ENCODE results near the gene CD200.

Gene CD200

DNA sequence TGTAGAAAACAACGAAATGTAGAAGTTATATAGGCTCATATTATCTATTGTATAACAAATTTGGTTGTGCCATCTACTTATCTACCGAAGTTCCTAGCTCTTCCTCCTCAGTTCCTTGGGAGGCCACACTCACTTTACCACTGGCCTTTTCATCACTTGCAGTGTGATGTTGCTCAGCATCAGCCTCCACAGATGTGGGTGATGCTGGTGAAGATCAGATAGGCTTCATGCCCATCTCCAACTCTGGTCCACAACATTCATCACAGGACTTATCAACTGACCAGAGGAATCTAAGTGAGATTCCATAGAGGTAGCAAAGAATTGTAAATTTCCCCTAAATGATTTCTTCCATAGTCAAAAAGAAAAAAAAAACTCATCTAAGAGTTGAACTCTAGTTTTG lies 8.4 kb downstream of the CD200 start:
- peaks cover 74% of the 10 kb centered on the region for H3K4me1 Mint-ChIP-seq (ENCODE audit: low read depth)
- no peak overlapping the region for H3K4me3 Mint-ChIP-seq
- H3K9me3 Mint-ChIP-seq, result no peaks in the 10 kb centered on the region
- peak overlapping the region; percentile 83 for H3K27ac Mint-ChIP-seq
- H3K27me3 Mint-ChIP-seq, result no peaks in the 10 kb centered on the region
- DNase-seq, result no peak
- peaks cover 81% of the 10 kb centered on the region for H3K36me3 Mint-ChIP-seq (ENCODE audit: low read depth)

DNA sequence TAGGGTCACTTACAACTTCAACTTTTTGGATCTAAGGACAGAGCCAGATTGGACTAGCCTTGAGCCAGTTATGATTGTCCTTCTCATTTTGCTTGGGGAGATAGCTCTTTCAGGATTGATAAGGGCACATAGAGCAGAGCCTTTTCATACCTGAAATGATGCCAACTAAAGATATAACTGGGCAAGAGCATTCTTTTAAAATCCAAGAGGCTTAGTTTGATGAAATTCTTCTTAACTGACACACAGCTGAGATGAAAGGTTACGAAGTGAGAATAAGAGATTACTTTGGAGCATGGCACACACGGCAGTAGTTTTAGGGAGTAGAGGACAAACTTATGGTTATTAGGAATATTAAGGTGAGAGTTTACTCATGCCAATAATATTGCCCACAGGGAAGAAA lies 12.7 kb downstream of the CD200 start:
- Mint-ChIP-seq H3K27ac (no peak overlapping the region), H3K4me3 (no peak overlapping the region), H3K4me1 (ENCODE audit: low read depth) (peaks cover 71% of the 10 kb centered on the region), H3K36me3 (ENCODE audit: low read depth) (peaks cover 91% of the 10 kb centered on the region), H3K9me3 (no peaks in the 10 kb centered on the region), H3K27me3 (no peaks in the 10 kb centered on the region)
- no peak for DNase-seq

DNA sequence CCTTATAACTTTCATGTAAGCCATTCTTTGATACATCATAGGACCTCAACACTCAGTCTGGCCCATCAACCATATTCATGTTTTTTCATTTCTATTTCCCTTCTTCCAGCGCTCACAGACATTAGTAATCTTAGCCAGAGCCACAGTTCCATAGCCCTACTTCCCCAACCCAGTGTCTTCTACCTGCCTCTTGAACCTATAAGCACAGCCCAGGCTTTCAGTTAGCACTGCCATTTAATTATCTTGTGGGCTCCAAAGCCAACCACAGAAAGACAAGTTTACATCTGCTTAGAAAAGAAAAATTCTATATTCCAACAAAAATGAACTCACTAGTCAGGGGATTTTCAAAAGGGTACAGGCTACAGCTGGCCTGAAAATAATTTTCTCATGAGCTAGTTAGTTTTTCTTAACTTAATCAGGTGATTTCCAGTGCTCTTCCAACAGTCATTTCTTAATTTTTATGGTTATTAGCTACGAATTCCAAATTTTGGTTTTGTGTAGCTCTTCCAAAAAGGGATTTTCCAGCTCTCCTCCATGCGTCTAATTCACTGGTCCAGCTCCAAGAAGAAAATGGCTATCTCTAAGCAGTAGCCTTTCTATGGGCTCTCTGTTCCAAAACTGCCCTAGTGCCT lies 13.7 kb downstream of the CD200 start:
- H3K36me3 Mint-ChIP-seq (ENCODE audit: low read depth), result peaks cover 91% of the 10 kb centered on the region

DNA sequence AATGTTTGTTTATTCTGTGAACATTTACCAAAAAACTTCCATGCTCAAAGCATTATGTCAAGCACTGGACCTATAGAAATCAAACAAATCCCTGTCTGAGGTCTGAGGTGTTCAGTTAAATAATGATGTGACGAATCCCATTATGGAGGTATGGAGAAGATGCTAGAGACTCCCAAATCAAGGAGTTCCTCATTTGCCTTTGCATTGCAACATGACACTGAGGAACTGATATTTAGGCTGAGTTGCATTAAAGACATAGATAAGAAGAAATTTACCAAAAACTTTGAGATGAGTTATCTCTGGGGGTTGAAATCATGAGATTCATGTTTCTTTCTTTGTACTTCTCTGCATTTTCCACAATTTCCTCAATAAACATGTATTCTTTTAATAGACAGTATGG lies 16.0 kb downstream of the CD200 start:
- H3K27ac Mint-ChIP-seq, result peak overlapping the region; percentile 63
- peaks cover 99% of the 10 kb centered on the region for H3K36me3 Mint-ChIP-seq (ENCODE audit: low read depth)
- H3K9me3 Mint-ChIP-seq, result no peaks in the 10 kb centered on the region
- no peaks in the 10 kb centered on the region for H3K27me3 Mint-ChIP-seq
- H3K4me3 Mint-ChIP-seq, result no peak overlapping the region
- H3K4me1 Mint-ChIP-seq (ENCODE audit: low read depth), result peaks cover 62% of the 10 kb centered on the region
- DNase-seq, result no peak

More for the DNA sequence above, 13.7 kb downstream of the CD200 start:
- peaks cover 68% of the 10 kb centered on the region for H3K4me1 Mint-ChIP-seq (ENCODE audit: low read depth)
- peak overlapping the region; percentile 67 for H3K27ac Mint-ChIP-seq
- H3K4me3 Mint-ChIP-seq, result no peak overlapping the region
- H3K27me3 Mint-ChIP-seq, result no peaks in the 10 kb centered on the region
- H3K9me3 Mint-ChIP-seq, result no peaks in the 10 kb centered on the region
- DNase-seq, result no peak

DNA sequence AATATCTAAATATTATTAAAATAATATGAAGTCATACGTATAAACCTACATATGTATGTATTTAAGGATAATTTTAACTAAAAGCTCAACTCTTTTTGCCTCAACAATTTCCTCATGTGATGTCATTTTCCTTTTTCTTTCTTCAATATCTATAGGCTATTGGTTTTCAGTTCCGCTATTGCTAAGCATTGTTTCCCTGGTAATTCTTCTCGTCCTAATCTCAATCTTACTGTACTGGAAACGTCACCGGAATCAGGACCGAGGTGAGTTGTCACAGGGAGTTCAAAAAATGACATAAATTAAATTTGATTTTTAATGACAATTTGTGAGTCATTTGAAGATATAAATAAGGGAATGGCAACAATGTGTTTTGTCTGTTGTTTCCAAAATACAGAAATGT lies 16.6 kb downstream of the CD200 start:
- peak overlapping the region; percentile 57 for H3K27ac Mint-ChIP-seq
- no peaks in the 10 kb centered on the region for H3K27me3 Mint-ChIP-seq
- H3K9me3 Mint-ChIP-seq, result no peaks in the 10 kb centered on the region
- H3K4me1 Mint-ChIP-seq (ENCODE audit: low read depth), result peaks cover 59% of the 10 kb centered on the region
- no peak for DNase-seq
- no peak overlapping the region for H3K4me3 Mint-ChIP-seq
- peaks cover 99% of the 10 kb centered on the region for H3K36me3 Mint-ChIP-seq (ENCODE audit: low read depth)

DNA sequence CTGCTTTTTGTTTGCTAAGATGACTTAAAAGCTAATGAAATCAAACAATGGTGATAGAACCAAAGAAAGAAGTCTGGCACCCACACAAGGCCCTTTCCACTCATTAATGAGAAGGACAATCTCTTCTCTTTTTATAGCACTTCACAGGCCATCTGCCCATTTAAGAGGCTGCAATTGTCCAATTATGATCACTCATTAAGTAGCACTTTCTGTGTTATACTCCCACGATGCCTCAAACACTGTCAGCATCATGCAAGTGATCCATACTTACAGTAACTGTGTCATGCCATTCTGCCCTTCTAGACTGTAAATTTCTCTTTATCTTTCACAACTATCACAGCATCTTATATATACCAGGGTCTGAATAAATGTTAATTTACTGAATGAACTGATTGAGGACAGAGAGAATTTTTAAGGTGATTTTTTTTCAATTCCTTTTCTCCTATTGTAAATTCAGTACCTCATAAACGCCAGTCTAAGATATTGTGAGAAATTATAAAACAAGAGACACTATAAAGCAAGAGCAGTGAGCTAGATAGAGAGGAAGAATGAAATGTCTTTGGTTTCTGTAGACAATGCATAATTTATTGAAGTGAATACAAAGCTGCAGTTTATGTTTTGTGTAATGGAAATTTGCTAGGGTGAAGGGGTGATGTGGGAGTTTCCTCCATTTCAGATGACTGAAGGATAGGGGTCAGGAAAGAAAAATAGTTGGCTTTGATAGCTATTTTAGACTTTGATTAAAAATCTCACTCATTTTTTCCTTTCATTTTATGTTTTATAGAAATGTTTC lies 17.3 kb downstream of the CD200 start:
- H3K4me1 Mint-ChIP-seq (ENCODE audit: low read depth), result peaks cover 54% of the 10 kb centered on the region
- H3K27ac Mint-ChIP-seq, result peak overlapping the region; percentile 57
- H3K27me3 Mint-ChIP-seq, result no peaks in the 10 kb centered on the region
- H3K4me3 Mint-ChIP-seq, result no peak overlapping the region
- no peaks in the 10 kb centered on the region for H3K9me3 Mint-ChIP-seq
- peaks cover 99% of the 10 kb centered on the region for H3K36me3 Mint-ChIP-seq (ENCODE audit: low read depth)
- no peak for DNase-seq

DNA sequence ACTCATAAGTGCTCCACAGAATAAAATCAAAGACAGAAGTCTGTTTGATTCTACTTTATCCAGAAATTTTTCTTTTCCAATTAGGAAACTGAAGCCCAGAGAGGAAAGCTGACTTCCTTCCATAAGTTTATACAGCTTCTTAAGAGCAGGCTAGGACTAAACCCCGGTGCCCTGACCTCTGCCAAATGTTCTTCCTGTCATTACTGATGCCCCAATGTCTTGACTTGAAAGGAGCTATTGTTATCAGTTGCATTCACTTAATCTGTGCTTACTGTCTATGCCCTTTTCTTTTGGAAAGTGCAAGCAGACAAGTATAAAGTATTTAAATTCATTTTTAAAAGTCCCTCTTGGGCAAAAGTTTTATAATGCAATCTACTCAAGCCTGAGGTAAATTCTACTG lies 18.1 kb downstream of the CD200 start:
- peaks cover 94% of the 10 kb centered on the region for H3K36me3 Mint-ChIP-seq (ENCODE audit: low read depth)

DNA sequence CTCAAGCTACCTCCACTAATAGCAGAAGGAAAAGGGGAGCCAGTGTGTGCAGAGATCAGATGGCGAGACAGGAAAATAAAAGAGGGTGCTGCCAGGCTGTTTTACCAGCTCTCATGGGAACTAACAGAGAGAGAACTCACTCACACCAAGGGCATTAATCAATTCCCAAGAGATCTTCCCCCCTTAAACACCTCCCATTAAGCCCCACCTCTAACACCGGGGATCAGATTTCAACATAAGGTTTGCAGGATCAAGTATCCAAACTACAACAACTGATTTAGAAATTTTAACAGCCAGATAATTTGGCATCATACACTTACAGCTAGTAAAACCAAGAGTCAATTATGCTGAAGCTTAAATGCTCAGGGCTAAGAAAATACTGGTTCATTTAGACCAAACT lies 18.9 kb downstream of the CD200 start:
- Mint-ChIP-seq H3K9me3 (no peaks in the 10 kb centered on the region), H3K4me3 (no peak overlapping the region), H3K27ac (no peak overlapping the region), H3K4me1 (ENCODE audit: low read depth) (peaks cover 47% of the 10 kb centered on the region), H3K36me3 (ENCODE audit: low read depth) (peaks cover 92% of the 10 kb centered on the region), H3K27me3 (no peaks in the 10 kb centered on the region)
- DNase-seq, result no peak

More for the DNA sequence above, 18.1 kb downstream of the CD200 start:
- Mint-ChIP-seq H3K4me3 (no peak overlapping the region), H3K9me3 (no peaks in the 10 kb centered on the region), H3K27ac (no peak overlapping the region), H3K4me1 (ENCODE audit: low read depth) (peaks cover 50% of the 10 kb centered on the region), H3K27me3 (no peaks in the 10 kb centered on the region)
- no peak for DNase-seq

DNA sequence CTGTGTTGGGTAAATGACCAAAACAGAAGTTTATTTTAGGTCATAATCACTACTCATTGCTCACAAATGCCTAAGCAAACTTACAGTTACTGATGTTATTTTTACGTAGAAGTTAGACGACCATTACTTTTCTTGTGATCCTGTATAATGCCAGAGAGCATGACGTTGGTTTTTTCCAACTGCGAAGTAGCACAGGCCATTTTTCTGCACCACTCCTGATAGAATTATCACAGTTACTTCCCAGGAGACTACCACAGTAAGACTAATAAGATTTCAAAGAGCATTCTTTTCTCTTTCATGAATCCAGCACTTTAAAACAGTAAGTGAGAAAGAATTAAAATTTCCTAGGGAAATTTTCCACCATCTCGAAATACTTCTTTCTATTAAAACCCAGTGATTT lies 19.8 kb downstream of the CD200 start:
- Mint-ChIP-seq H3K4me3 (no peak overlapping the region), H3K36me3 (ENCODE audit: low read depth) (peaks cover 89% of the 10 kb centered on the region), H3K9me3 (no peaks in the 10 kb centered on the region), H3K27ac (no peak overlapping the region), H3K27me3 (no peaks in the 10 kb centered on the region), H3K4me1 (ENCODE audit: low read depth) (peaks cover 44% of the 10 kb centered on the region)
- DNase-seq, result no peak

DNA sequence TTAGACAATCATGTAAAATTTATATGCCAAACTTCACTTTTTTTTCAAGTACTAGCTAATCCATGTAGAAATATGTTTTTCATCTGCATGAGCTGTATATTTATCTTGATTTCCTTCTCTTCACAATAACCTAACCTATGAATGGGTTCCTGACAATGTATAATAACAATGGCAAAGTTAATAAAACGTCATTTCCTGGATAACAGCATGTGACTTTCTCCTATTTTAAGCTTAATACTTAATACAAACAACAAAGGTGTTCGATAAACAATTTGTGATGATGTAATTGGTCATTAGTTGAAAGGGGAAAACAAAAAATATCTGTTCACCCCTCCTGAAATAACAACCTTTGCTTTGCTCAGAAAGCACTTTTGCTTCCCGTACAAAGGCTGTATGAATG lies 20.4 kb downstream of the CD200 start:
- H3K4me3 Mint-ChIP-seq, result no peak overlapping the region
- no peak for DNase-seq
- H3K4me1 Mint-ChIP-seq (ENCODE audit: low read depth), result peaks cover 45% of the 10 kb centered on the region
- H3K27ac Mint-ChIP-seq, result no peak overlapping the region
- no peaks in the 10 kb centered on the region for H3K9me3 Mint-ChIP-seq
- peaks cover 87% of the 10 kb centered on the region for H3K36me3 Mint-ChIP-seq (ENCODE audit: low read depth)
- H3K27me3 Mint-ChIP-seq, result no peaks in the 10 kb centered on the region

DNA sequence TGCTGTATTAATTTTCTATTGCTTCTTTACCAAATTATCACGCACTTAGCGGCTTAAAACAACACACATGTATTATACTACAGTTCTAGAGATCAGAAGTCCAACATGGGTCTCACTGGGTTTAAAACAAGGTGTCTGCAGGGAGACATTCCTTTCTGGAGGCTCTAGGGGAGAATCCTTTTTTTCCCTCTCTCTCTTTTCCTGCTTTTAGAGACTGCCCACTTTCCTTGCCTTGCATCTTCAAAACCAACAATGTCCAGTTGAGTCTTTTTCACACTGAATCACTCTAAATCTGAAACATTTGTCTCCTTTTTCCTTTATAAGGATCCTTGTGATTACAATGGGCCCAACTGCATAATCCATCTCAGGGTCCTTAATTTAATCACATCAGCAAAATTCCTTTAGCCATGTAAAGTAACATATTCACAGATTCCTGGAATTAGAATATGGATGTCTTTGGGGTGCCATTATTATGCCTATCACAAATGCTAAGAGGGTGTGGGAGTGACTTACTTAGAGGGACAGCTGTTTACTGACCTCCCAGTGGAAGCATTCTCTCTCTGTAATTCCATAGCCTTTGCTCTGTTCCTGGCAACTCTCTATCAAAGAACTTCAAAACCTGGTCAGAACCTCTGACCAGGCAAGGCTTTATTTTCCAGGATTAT lies 21.8 kb downstream of the CD200 start:
- DNase-seq, result no peak
- Mint-ChIP-seq H3K27ac (no peak overlapping the region), H3K4me3 (no peak overlapping the region), H3K9me3 (no peaks in the 10 kb centered on the region), H3K27me3 (no peaks in the 10 kb centered on the region), H3K36me3 (ENCODE audit: low read depth) (peaks cover 85% of the 10 kb centered on the region), H3K4me1 (ENCODE audit: low read depth) (peaks cover 42% of the 10 kb centered on the region)

DNA sequence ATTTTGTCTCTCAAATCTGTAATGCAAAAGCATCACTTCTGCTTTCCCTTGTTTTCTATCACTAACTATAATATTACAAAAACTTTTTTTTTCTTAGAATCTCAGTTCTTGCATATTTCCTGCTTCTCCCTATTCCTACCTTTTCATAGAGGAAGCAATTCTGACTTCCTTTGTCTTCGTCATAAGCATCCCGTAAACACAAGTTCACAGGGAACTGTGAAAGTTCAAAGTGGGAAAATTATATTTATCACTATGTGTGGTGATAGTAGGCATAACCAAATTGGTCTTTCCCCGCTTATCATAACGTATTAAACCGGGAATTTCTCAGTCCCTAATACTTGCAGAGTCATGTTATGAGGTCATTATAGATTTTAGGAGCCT lies 22.3 kb downstream of the CD200 start:
- H3K4me1 Mint-ChIP-seq (ENCODE audit: low read depth), result peaks cover 37% of the 10 kb centered on the region
- DNase-seq, result no peak
- H3K9me3 Mint-ChIP-seq, result no peaks in the 10 kb centered on the region
- H3K36me3 Mint-ChIP-seq (ENCODE audit: low read depth), result peaks cover 82% of the 10 kb centered on the region
- H3K4me3 Mint-ChIP-seq, result no peak overlapping the region
- H3K27me3 Mint-ChIP-seq, result no peaks in the 10 kb centered on the region
- H3K27ac Mint-ChIP-seq, result no peak overlapping the region

DNA sequence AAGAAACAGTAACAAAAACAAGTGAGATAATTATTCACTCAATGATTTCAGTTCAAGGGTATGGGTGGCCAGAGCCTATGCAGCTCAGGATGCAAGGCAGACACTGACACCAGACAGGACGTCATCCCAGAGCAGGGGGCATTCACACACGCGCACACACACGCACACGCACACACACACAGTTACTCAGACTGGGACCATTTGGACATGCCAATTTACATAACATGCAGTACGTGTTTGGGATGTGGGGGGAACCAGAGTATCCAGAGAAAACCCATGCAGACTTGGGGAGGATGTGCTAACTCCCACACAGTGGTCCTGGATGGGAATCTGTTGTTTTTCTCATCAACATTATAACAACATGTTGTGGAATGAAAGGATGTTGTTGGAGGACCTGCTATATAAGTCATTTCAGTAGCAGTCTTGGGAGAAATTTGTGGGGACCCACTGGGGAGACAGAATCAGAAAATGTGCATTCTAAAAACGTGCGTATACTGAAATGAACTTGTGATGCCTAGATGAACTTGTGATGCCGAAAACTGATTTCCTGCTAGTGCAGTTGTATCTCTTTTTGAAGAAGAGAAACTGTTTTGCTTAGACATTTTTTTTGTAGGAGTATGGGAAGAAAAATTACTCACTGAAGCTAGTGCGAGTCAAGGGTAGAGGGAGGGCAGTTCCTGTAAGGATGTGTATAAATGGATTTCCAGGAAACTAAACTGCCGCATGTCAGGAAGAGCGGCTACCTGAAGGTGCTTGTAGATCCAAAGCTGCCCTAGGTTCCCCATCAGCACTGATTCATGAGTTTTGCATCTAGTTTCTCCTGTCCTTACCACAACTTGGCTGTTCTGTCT lies 25.2 kb downstream of the CD200 start:
- H3K4me3 Mint-ChIP-seq, result peak overlapping the region; percentile 6
- H3K36me3 Mint-ChIP-seq (ENCODE audit: low read depth), result peaks cover 75% of the 10 kb centered on the region
- no peaks in the 10 kb centered on the region for H3K9me3 Mint-ChIP-seq
- H3K27ac Mint-ChIP-seq, result peak overlapping the region; percentile 88
- no peaks in the 10 kb centered on the region for H3K27me3 Mint-ChIP-seq
- DNase-seq, result no peak
- H3K4me1 Mint-ChIP-seq (ENCODE audit: low read depth), result peaks cover 31% of the 10 kb centered on the region

DNA sequence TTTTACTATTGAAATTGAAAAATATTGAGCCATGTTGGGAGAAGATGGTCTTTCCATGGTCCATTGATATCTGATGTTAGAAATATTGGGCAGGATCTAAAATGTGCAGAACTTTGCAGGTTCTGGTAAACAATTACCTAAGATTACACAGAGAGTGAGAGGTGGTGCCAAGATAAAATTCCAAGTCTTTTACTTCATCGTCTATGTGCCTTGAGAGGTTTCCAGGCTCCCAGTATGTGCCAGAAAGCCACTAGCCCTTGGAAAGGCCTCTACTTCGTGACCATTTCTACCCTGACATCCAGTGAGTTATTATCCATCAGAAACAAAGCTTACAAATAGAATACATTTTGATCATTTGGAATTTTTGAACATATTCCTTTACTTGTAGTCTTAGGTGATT lies 27.6 kb downstream of the CD200 start:
- H3K36me3 Mint-ChIP-seq (ENCODE audit: low read depth), result peaks cover 70% of the 10 kb centered on the region

More for the DNA sequence above, 27.6 kb downstream of the CD200 start:
- no peak overlapping the region for H3K27ac Mint-ChIP-seq
- no peak for DNase-seq
- no peaks in the 10 kb centered on the region for H3K9me3 Mint-ChIP-seq
- H3K4me1 Mint-ChIP-seq (ENCODE audit: low read depth), result peaks cover 50% of the 10 kb centered on the region
- H3K4me3 Mint-ChIP-seq, result no peak overlapping the region
- H3K27me3 Mint-ChIP-seq, result no peaks in the 10 kb centered on the region
